Measurements from ENCODE around the gene PTH1R. TPM values are rescaled to one million over a fixed set of nuclear protein-coding genes. Genes with fewer than 3 reads are reported as not detected.

The PTH1R gene
- total RNA-seq, 1 experiment from 2014 or later = 1.0 TPM

DNA sequence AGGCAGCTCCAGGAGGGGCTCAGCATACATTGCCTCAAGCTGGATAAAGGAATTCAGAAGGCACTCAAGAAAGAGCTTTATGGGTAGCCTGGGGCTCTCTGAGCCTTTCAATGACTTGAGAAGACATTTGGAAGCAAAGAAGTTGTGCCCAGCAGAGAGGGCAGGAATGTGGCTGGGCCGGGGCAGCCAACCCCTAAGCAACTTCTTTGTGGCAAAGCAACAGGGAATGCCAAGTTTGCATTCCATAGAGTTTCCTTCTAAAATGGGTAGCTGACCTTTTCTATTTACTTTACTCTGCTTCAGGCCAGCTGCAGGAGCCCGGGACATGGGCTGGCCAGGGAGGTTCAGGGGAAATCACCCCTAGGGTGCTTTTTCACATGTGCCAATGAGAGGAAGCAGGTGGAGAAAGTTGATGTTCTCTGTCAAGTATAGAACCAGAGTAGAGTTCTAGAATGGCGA, 53.5 kb downstream of the PTH1R start:
- H3K27me3 ChIP-seq (ENCODE audit: insufficient read depth, low read length) = no peaks in the 10 kb centered on the region
- H4K20me1 ChIP-seq (ENCODE audit: control insufficient read depth, insufficient read depth, insufficient read length) = no peaks in the 10 kb centered on the region
- no peak overlapping the region for H2AK5ac ChIP-seq (ENCODE audit: insufficient read length, low read length)
- H2BK15ac ChIP-seq (ENCODE audit: low read depth, low read length) = no peak overlapping the region
- no peak overlapping the region for H3K18ac ChIP-seq (ENCODE audit: insufficient read length, low read depth, low read length)
- no peak overlapping the region for H2AFZ ChIP-seq (ENCODE audit: low read length)
- no peak for DNase-seq
- peaks cover 1 to 24% (median 16%) of the 10 kb centered on the region in 3 experiments; a peak in 6 of 7 replicates for H3K36me3 Mint-ChIP-seq (ENCODE audit: insufficient read depth in 1 of 3, low read depth in 3 of 3)
- no CpG with 5 or more reads among the region's 3 CpGs for WGBS (ENCODE audit: extremely low coverage, insufficient read length, low lambda C conversion rate)
- no peaks in the 10 kb centered on the region for H3K27me3 Mint-ChIP-seq (ENCODE audit: low read depth)
- peaks cover 6% of the 10 kb centered on the region; the same call in 1 of the 2 replicates for H3K79me2 ChIP-seq (ENCODE audit: insufficient read depth, low read length)
- H2BK20ac ChIP-seq (ENCODE audit: low read depth, low read length, poor library complexity, severe bottlenecking) = no peak overlapping the region
- no peak overlapping the region for H3K9ac ChIP-seq (ENCODE audit: extremely low read depth, insufficient read length, low read length)
- no peak overlapping the region for H4K8ac ChIP-seq (replicated peaks; ENCODE audit: insufficient read length, low read depth, low read length)
- peaks cover 32 to 33% of the 10 kb centered on the region in 2 experiments for H3K4me1 Mint-ChIP-seq
- no peak for TF ChIP-seq CTCF (conservative IDR thresholded peaks at IDR 0.05)
- H3K4me3 Mint-ChIP-seq = no peak overlapping the region
- no peak overlapping the region for H3K4me2 ChIP-seq (ENCODE audit: insufficient read depth, insufficient read length, low read length)
- no peak overlapping the region for H3T11ph ChIP-seq (ENCODE audit: low read length)
- no peak overlapping the region for H4K5ac ChIP-seq (ENCODE audit: insufficient read length, low read depth, low read length)
- no peak overlapping the region; the same call in 1 of the 2 replicates for H3K14ac ChIP-seq (ENCODE audit: insufficient read depth, low read length)
- H3K27ac Mint-ChIP-seq = peak overlapping the region in 2 of 3 experiments; percentile 50 to 95; a peak in 5 of 7 replicates
- peaks cover 4% of the 10 kb centered on the region for H3K79me1 ChIP-seq (ENCODE audit: insufficient read depth, low read depth, low read length, poor library complexity, severe bottlenecking)
- peaks cover 4% of the 10 kb centered on the region; the same call in 1 of the 2 replicates for H3K4me1 ChIP-seq (ENCODE audit: insufficient read depth, low read length)
- no peak overlapping the region for H2BK120ac ChIP-seq (ENCODE audit: low read depth, low read length, poor library complexity, severe bottlenecking)
- H3K23ac ChIP-seq (ENCODE audit: insufficient read length, low read depth, low read length) = no peak overlapping the region
- no peaks in the 10 kb centered on the region for H3K23me2 ChIP-seq (ENCODE audit: insufficient read length, low read depth, low read length, poor library complexity, severe bottlenecking)
- no peak overlapping the region for H4K91ac ChIP-seq (ENCODE audit: insufficient read length, low read depth, low read length)
- H3K4ac ChIP-seq (ENCODE audit: low read depth, low read length) = no peak overlapping the region
- H3K9me3 Mint-ChIP-seq = no peaks in the 10 kb centered on the region
- H2BK12ac ChIP-seq (ENCODE audit: insufficient read length, low read depth, low read length) = no peak overlapping the region
- H3K9me3 ChIP-seq (ENCODE audit: control insufficient read depth, low read depth, low read length) = no peaks in the 10 kb centered on the region
- H3K27ac ChIP-seq (ENCODE audit: insufficient read length, low read depth, low read length) = no peak overlapping the region
- no peak overlapping the region for H3K56ac ChIP-seq (ENCODE audit: insufficient read length, low read depth, low read length)
- H2BK5ac ChIP-seq (ENCODE audit: insufficient read length, low read length) = no peak overlapping the region

Measured in H9 (cell line).